ENCODE results near the gene OR1F1. TPM values are rescaled to one million over a fixed set of nuclear protein-coding genes. Genes with fewer than 3 reads are reported as not detected.
A peak's percentile ranks its signal among the peaks of the same experiment; 100 is the strongest.

Gene OR1F1
- total and polyA plus RNA-seq, 9 of the 15 experiments (the other 6 are each of a cell fraction or from before 2014, with no cell fraction given), result 0.15 to 0.61 (median 0.35) TPM; not detected in 3

- peak; percentile 25; the same call in 1 of the 2 replicates for TF ChIP-seq JUND (IDR thresholded peaks at IDR 0.05; ENCODE audit: borderline replicate concordance, low read depth, low read length)
- TF ChIP-seq JUND (tag; IDR thresholded peaks at IDR 0.05; ENCODE audit: borderline replicate concordance, low read depth, low read length), result no peak; the same call in 2 of the 3 replicates
- peak; percentile 40 for TF ChIP-seq MXI1 (IDR thresholded peaks at IDR 0.05; ENCODE audit: low read depth, low read length)
- TF ChIP-seq YY1 (IDR thresholded peaks at IDR 0.05; ENCODE audit: borderline replicate concordance in 1 of 3, control insufficient read depth in 1 of 3, extremely low read depth in 1 of 3, insufficient read depth in 3 of 3, insufficient read length in 1 of 3, insufficient replicate concordance in 2 of 3, low read depth in 1 of 3, low read length in 2 of 3), result peak in 1 of 3 experiments; percentile 5
- 0 out of 2 replicates have a peak, but pooled peaks have one; percentile 28 for TF ChIP-seq HLTF (IDR thresholded peaks at IDR 0.05)
- TF ChIP-seq NKRF (IDR thresholded peaks at IDR 0.05; ENCODE audit: borderline replicate concordance), result peak; percentile 50; the same call in 1 of the 2 replicates
- TF ChIP-seq L3MBTL2 (IDR thresholded peaks at IDR 0.05), result peak; percentile 69
- TF ChIP-seq GTF2F1 (IDR thresholded peaks at IDR 0.05; ENCODE audit: low read depth, low read length), result peak; percentile 36; the same call in 1 of the 2 replicates
- peak; percentile 63 for TF ChIP-seq BDP1 (IDR thresholded peaks at IDR 0.05; ENCODE audit: insufficient read depth, insufficient read length)
- TF ChIP-seq BCLAF1 (IDR thresholded peaks at IDR 0.05; ENCODE audit: borderline replicate concordance in 1 of 2, control insufficient read depth in 1 of 2, low read depth in 2 of 2, low read length in 1 of 2), result peak in 1 of 2 experiments; percentile 74; a peak in 1 of 4 replicates
- 0 out of 2 replicates have a peak, but pooled peaks have one; percentile 31 for TF ChIP-seq ZNF511 (CRISPR knock-in tag; IDR thresholded peaks at IDR 0.05)
- TF ChIP-seq POLR2H (tag; IDR thresholded peaks at IDR 0.05; ENCODE audit: low read depth), result peak; percentile 99
- TF ChIP-seq CSDE1 (IDR thresholded peaks at IDR 0.05), result peak in 1 of 2 experiments; percentile 62; a peak in 1 of 4 replicates
- TF ChIP-seq SLC30A9 (CRISPR knock-in tag; IDR thresholded peaks at IDR 0.05), result no peak
- TF ChIP-seq E2F1 (CRISPR knock-in tag; IDR thresholded peaks at IDR 0.05), result no peak
- 0 out of 2 replicates have a peak, but pooled peaks have one; percentile 52 for TF ChIP-seq POLR2G (IDR thresholded peaks at IDR 0.05; ENCODE audit: low read depth, low read length)
- peak; percentile 77; the same call in 1 of the 2 replicates for TF ChIP-seq EGR1 (conservative IDR thresholded peaks at IDR 0.05)
These were observed 30.6 kb upstream of the OR1F1 start (continued) for GRCh38 chr16:3157229-3158025.
